B cell (primary cell): ENCODE data around the gene DPH2. TPM values are rescaled to one million over a fixed set of nuclear protein-coding genes. Genes with fewer than 3 reads are reported as not detected.

Experiments used
- ATAC-seq: fragments of 200-7000 bp; cut with Tn5 transposase; one replicate; pipeline ENCODE4 v1.10.0; 2021; ENCODE audit warnings: low read depth, mild to moderate bottlenecking, moderate number of reproducible peaks, moderate library complexity
- CTCF ChIA-PET: fragments of 350-600 bp; sonication (Branson Sonifier 250); formaldehyde crosslinking; loops from one replicate; lab custom pipeline; 2021; ENCODE audit warnings: antibody characterized with exemption, inconsistent platforms; lab: Charles Lee
- POLR2A ChIA-PET: fragments of 350-600 bp; sonication (Branson Sonifier 250); formaldehyde crosslinking; loops from one replicate; lab custom pipeline; 2021; ENCODE audit warnings: antibody characterized with exemption; lab: Charles Lee
- DNase-seq: peaks from one replicate; pipeline ENCODE4 v3.0.0; 2013
- H2AFZ ChIP-seq: 2 replicates; pipeline ENCODE4 v1.6.1; 2012; ENCODE audit warnings: mild to moderate bottlenecking, low read depth, low read length; ENCODE audit not compliant: insufficient read depth, poor library complexity, severe bottlenecking
- H3K27ac ChIP-seq, 2 donors: 1 replicate in 1 of 2; 2 replicates in 1 of 2; pipeline ENCODE4 v1.5.1; 2012 to 2013; ENCODE audit warnings: low read length in 2 of 2, mild to moderate bottlenecking in 2 of 2, moderate library complexity in 1 of 2
- H3K27me3 ChIP-seq, 4 experiments: fragments of 200-600 bp in 1 of 4; sonication (generic) in 1 of 4; replicated peaks in 1 of 4; 1 replicate in 2 of 4; 2 replicates in 2 of 4; pipeline versions ENCODE4 v1.6.1 to v1.7.0; 2013 to 2016; ENCODE audit warnings: low read length in 3 of 4, mild to moderate bottlenecking in 2 of 4, mixed read lengths in 1 of 4, moderate library complexity in 1 of 4; ENCODE audit not compliant: insufficient read depth in 4 of 4, control insufficient read depth in 3 of 4; ENCODE audit errors: control extremely low read depth in 1 of 4
- H3K36me3 ChIP-seq, 2 experiments: replicated peaks in 1 of 2; 1 replicate in 1 of 2; 2 replicates in 1 of 2; pipeline versions ENCODE4 v1.6.1 to v1.7.1; 2013; ENCODE audit warnings: low read length in 1 of 2; ENCODE audit not compliant: insufficient read depth in 2 of 2, control insufficient read depth in 1 of 2; ENCODE audit errors: control extremely low read depth in 1 of 2, extremely low read depth in 1 of 2
- H3K4me1 ChIP-seq, 2 donors: fragments of 200-600 bp in 1 of 2; sonication (generic) in 1 of 2; 1 replicate in 1 of 2; 2 replicates in 1 of 2; pipeline versions ENCODE4 v1.5.1 to v1.6.1; 2013 to 2017; ENCODE audit warnings: low read length in 2 of 2; ENCODE audit not compliant: control insufficient read depth in 2 of 2, insufficient read depth in 2 of 2
- H3K4me2 ChIP-seq: replicated peaks from 2 replicates; pipeline ENCODE3; 2012; ENCODE audit warnings: mild to moderate bottlenecking, low read depth, low read length; ENCODE audit not compliant: poor library complexity, severe bottlenecking
- H3K4me3 ChIP-seq, 5 experiments: fragments of 200-600 bp in 1 of 5; sonication (generic) in 1 of 5; 1 replicate in 3 of 5; 2 replicates in 2 of 5; pipeline versions ENCODE4 v1.5.1 to v1.7.0; 2011 to 2016; ENCODE audit warnings: low read length in 4 of 5, mild to moderate bottlenecking in 4 of 5, low read depth in 2 of 5, control low read depth in 1 of 5, moderate library complexity in 1 of 5; ENCODE audit not compliant: insufficient read depth in 1 of 5; ENCODE audit errors: control extremely low read depth in 1 of 5, extremely low read depth in 1 of 5
- H3K79me2 ChIP-seq: fragments of 200-600 bp; sonication (generic); one replicate; pipeline ENCODE4 v1.6.0; 2016; ENCODE audit warnings: low read length; ENCODE audit not compliant: control insufficient read depth, insufficient read depth
- H3K9ac ChIP-seq: fragments of 200-600 bp; sonication (generic); 2 replicates; pipeline ENCODE4 v1.6.1; 2017; ENCODE audit warnings: mild to moderate bottlenecking, low read length, moderate library complexity
- H3K9me3 ChIP-seq, 3 donors: one replicate each; pipeline versions ENCODE4 v1.6.1 to v1.7.1; 2013; ENCODE audit warnings: low read length in 2 of 3; ENCODE audit not compliant: control insufficient read depth in 2 of 3, insufficient read depth in 1 of 3; ENCODE audit errors: control extremely low read depth in 1 of 3
- H4K20me1 ChIP-seq: 2 replicates; pipeline ENCODE4 v1.6.0; 2012; ENCODE audit warnings: mild to moderate bottlenecking, low read length; ENCODE audit not compliant: insufficient read depth, control insufficient read depth, poor library complexity, severe bottlenecking
- H3K27ac Mint-ChIP-seq: one replicate; pipeline ENCODE4 v1.8.0; 2021; ENCODE audit warnings: mixed read lengths
- H3K27me3 Mint-ChIP-seq: one replicate; pipeline ENCODE4 v1.8.0; 2021; ENCODE audit warnings: mixed read lengths
- H3K4me1 Mint-ChIP-seq: one replicate; pipeline ENCODE4 v1.8.0; 2021; ENCODE audit warnings: mixed read lengths
- H3K4me3 Mint-ChIP-seq: one replicate; pipeline ENCODE4 v1.8.0; 2021; ENCODE audit warnings: mixed read lengths
- H3K9me3 Mint-ChIP-seq: one replicate; pipeline ENCODE4 v1.8.0; 2022; ENCODE audit warnings: mixed read lengths; ENCODE audit not compliant: insufficient read depth
- EZH2 ChIP-seq: IDR thresholded peaks from 2 replicates; pipeline ENCODE4 v1.6.1; 2012; ENCODE audit warnings: borderline replicate concordance, low read depth, mild to moderate bottlenecking, moderate library complexity, low read length; ENCODE audit not compliant: insufficient read depth, poor library complexity, severe bottlenecking
- WGBS: methylation state at CpG from one replicate; pipeline ENCODE4 v1.1.5; 2013; ENCODE audit warnings: missing lambda C conversion rate; ENCODE audit not compliant: insufficient coverage; 5-methylcytosine and 5-hydroxymethylcytosine counted together
- intact Hi-C: fragments of 100-400 bp; cut with micrococcal nuclease; formaldehyde crosslinking; loops from one replicate; pipeline ENCODE4 v1.10.0; 2022
- polyA plus RNA-seq: library from polyadenylated mRNA; depleted of rRNA; stranded (reverse); fragments of >200 nt; gene quantifications from 2 replicates; pipeline ENCODE4 v1.2.3, GENCODE V29; 2012
- total RNA-seq, 2 donors: library from RNA; stranded (reverse); fragments of 120-200 nt in 1 of 2; gene quantifications; 1 replicate in 1 of 2; 2 replicates in 1 of 2; pipeline versions ENCODE4 v1.2.3 to v1.2.4, GENCODE V29; 2013 to 2022
- TF ChIP-seq, protein P1 (sequence below): fragments of 200-600 bp; IDR thresholded peaks from one replicate; pipeline ENCODE4 v1.8.0; 2022; ENCODE audit warnings: antibody characterized with exemption, mild to moderate bottlenecking

The DPH2 gene
- total and polyA plus RNA-seq, 2 donors (not counting 1 experiment from before 2014, with no cell fraction given) = 30.5 to 71.9 TPM

DNA sequence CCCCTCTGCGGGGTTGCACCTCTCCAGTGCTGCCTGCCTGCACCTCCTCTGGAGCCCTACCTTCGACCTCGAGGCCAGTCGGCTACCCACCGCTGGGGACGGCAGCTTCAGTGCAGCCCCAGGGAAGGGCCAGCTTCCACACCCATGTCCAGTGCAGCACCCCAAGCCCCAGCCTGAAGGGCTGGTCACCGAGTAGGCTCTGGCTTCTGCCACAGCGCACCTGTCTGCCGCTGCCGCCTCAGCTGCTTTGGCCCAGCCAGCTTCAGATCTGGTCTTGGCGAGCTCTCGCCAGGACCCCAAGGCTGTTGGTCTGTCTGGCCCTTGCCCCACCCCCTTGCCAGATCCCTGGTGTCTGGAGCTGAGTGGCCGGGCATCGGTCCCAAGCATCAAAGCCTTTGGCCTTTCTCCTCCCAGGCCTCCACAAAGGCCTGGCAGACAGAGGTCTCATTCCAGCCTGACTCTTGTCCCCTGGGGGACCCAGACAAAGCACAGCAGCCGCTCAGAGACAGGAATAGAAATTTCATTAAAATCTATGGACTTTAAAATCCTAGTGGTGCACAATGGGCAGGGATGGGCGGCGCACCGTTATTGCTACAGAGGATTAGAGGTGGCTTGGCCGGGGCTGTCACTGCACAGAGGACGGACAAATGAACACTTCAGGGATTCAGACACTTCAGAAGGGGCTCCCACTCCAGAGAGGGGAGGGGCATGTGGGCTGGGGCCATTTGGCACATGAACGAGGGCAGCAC lies 26.3 kb downstream of the DPH2 start:
- no peak for TF ChIP-seq EZH2
- TF ChIP-seq, protein P1, sequence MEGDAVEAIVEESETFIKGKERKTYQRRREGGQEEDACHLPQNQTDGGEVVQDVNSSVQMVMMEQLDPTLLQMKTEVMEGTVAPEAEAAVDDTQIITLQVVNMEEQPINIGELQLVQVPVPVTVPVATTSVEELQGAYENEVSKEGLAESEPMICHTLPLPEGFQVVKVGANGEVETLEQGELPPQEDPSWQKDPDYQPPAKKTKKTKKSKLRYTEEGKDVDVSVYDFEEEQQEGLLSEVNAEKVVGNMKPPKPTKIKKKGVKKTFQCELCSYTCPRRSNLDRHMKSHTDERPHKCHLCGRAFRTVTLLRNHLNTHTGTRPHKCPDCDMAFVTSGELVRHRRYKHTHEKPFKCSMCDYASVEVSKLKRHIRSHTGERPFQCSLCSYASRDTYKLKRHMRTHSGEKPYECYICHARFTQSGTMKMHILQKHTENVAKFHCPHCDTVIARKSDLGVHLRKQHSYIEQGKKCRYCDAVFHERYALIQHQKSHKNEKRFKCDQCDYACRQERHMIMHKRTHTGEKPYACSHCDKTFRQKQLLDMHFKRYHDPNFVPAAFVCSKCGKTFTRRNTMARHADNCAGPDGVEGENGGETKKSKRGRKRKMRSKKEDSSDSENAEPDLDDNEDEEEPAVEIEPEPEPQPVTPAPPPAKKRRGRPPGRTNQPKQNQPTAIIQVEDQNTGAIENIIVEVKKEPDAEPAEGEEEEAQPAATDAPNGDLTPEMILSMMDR = no peak
- DNase-seq (no peak), ATAC-seq (no peak)
- Histone ChIP-seq H3K36me3 (no peaks in the 10 kb centered on the region), H3K27ac (no peak overlapping the region), H3K4me1 (peaks cover 22 to 38% of the 10 kb centered on the region in 2 donors), H3K9me3 (no peaks in the 10 kb centered on the region), H2AFZ (no peak overlapping the region), H3K4me2 (no peak overlapping the region), H3K9ac (no peak overlapping the region), H3K4me3 (no peak overlapping the region), H4K20me1 (no peaks in the 10 kb centered on the region), H3K79me2 (no peaks in the 10 kb centered on the region), H3K27me3 (no peaks in the 10 kb centered on the region)
- intact Hi-C loops = no loop called here
- Mint-ChIP-seq H3K9me3 (no peaks in the 10 kb centered on the region), H3K27ac (no peak overlapping the region), H3K27me3 (no peaks in the 10 kb centered on the region), H3K4me3 (no peak overlapping the region), H3K4me1 (peaks cover 35% of the 10 kb centered on the region)
- 96% methylated on average over 20 of the region's 21 CpGs for WGBS
- ChIA-PET POLR2A (no interaction called here), CTCF (interaction anchor here (5.1 kb wide), 1 partner anchor 9 kb away, joined by 32 read pairs; no protein-coding TSS in a partner anchor)

DNA sequence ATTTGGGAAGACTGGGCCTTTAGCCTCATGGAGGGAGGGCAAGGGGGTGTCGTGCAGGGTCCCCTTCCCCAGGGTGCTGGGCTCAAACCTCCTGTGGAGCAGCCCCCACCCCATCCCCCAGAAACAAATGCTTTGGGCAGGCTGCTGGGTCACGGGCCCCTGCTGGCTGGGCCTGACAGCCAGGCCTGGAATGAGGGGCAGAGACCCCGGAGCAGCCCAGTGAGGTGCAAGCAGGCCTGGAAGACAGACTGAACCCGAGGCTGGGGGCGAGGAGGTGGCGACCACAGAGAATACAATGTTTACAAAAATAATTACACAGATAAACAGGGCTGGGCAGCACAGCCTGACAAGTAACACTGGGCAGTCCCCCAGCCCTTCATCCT lies 26.9 kb downstream of the DPH2 start:
- H3K4me3 Mint-ChIP-seq = no peak overlapping the region
- Histone ChIP-seq H3K4me2 (no peak overlapping the region), H2AFZ (no peak overlapping the region), H3K9me3 (no peaks in the 10 kb centered on the region), H3K4me3 (no peak overlapping the region), H3K27ac (no peak overlapping the region), H3K9ac (no peak overlapping the region), H3K4me1 (peaks cover 22 to 36% of the 10 kb centered on the region in 2 donors), H4K20me1 (no peaks in the 10 kb centered on the region), H3K36me3 (no peaks in the 10 kb centered on the region), H3K27me3 (no peaks in the 10 kb centered on the region), H3K79me2 (no peaks in the 10 kb centered on the region)
- DNase-seq (no peak), ATAC-seq (no peak)
- intact Hi-C loops = no loop called here
- no peaks in the 10 kb centered on the region for H3K27me3 Mint-ChIP-seq
- H3K4me1 Mint-ChIP-seq = peaks cover 31% of the 10 kb centered on the region
- H3K27ac Mint-ChIP-seq = no peak overlapping the region
- POLR2A ChIA-PET = no interaction called here
- CTCF ChIA-PET = no interaction called here
- 100% methylated on average over 3 of the region's 6 CpGs for WGBS
- H3K9me3 Mint-ChIP-seq = no peaks in the 10 kb centered on the region
- no peak for TF ChIP-seq EZH2
- TF ChIP-seq, protein P1 = no peak
